ENCODE results near the gene DPYSL4. TPM values are rescaled to one million over a fixed set of nuclear protein-coding genes. Genes with fewer than 3 reads are reported as not detected.

The DPYSL4 gene
- total and polyA plus RNA-seq, 12 donors = 2.4 to 78.9 (median 30.6) TPM

DNA sequence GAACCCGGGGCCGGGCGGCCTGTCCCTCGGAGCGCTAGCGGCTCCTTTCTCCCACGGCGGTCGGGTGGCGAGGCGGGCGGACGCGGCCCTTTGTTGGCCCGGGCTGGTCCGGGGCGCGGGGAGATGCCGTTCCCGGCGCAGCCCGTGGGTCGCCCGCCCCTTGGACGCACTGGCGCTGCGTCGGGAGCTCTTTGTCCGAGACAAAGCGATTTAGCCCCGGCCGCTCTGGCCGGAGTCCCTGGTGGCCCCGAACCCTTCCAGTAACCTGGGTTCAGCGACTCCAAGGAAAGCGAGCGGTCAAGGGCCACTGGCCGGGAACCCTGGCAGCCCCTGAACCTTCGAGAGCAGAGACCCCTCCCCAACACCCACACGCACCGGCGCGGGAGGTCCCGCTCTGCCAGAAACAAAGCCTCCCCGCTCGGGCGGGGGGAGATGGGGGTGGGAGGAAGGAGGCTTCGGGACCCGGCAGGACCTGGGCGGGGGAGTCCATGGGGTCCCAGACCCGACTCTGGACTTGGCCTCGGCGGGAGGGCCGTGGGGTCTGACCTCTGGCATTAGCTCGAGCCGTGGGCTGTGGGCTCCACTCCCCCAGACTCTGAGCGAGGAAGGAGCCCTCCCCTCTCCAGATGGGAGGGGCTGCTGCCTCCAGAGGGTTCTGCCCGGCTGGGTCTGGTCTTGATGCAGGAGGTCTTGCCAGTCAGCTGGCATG is 836 bp downstream of the DPYSL4 start:
- intact Hi-C loops (cut with DNase I) = no loop called here
- no peak for TF ChIP-seq CTCF (IDR thresholded peaks at IDR 0.05)
- Histone ChIP-seq H3K9me3 (no peaks in the 10 kb centered on the region), H3K36me3 (no peaks in the 10 kb centered on the region), H3K27me3 (peaks cover 0 to 62% (median 45%) of the 10 kb centered on the region in 7 donors), H3K4me1 (peaks cover 12 to 47% (median 33%) of the 10 kb centered on the region in 9 donors), H3K27ac (peak overlapping the region in 3 of 10 donors; percentile 46 to 64 (median 53)), H3K4me3 (peak overlapping the region; percentile 28 to 70 (median 57))
- peak in 7 of 8 donors; percentile 2 to 32 (median 10) for ATAC-seq
- DNase-seq = no peak
- 1 to 2% methylated on average over 56 to 58 of the region's 58 CpGs for WGBS, 2 donors

DNA sequence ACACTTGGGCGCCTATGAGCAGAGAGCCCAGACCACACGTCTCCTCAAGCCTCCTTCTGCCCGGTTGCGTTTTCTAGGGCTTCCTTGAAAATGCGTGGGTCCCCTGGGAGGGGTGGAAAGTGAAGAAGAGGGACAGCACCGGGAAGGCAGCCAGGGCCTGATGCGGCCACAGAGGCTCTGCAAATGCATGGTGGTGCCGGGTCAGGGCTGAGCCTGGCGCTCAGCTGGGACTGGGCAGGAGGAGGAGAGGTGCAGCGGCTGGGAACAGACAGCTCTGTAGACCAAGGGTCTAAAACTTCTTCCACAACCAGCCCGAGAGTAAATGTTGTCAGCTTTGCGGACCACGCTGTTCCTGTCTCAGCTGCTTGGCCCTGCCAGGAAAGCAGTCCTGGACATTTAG is 1.6 kb downstream of the DPYSL4 start:
- H3K27me3 ChIP-seq = peaks cover 0 to 62% (median 45%) of the 10 kb centered on the region in 7 donors
- no peak for TF ChIP-seq CTCF (IDR thresholded peaks at IDR 0.05)
- H3K27ac ChIP-seq = peak overlapping the region in 3 of 10 donors; percentile 46 to 64 (median 53)
- no peak for DNase-seq
- peak overlapping the region in 6 of 10 donors; percentile 48 to 70 (median 58) for H3K4me3 ChIP-seq
- intact Hi-C loops (cut with DNase I) = no loop called here
- 46 to 52% methylated on average over 13 of the region's 13 CpGs for WGBS, 2 donors
- H3K4me1 ChIP-seq = peaks cover 14 to 50% (median 38%) of the 10 kb centered on the region in 9 donors
- no peaks in the 10 kb centered on the region for H3K9me3 ChIP-seq
- H3K36me3 ChIP-seq = no peaks in the 10 kb centered on the region
- peak in 3 of 8 donors; percentile 12 to 29 (median 15) for ATAC-seq

DNA sequence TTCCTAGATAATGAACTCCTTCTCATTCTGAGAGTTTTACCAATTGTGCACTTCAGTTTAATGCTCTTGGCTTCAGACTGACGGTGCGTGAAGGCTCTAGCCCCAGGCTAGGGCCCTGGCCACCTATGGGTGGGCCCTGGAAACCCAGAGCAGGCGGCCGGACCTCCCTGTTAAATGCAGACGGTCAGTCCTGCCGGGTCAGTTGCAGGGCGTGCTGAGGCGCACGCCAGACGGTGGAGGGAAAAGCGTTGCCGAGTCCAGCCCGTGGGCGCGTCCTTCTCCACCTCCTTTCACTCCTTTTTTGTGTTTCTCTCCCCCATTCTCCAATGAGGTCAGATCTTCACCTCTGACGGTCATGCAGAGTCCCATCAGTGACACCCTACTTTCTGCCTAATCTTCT is 2.3 kb downstream of the DPYSL4 start:
- H3K4me3 ChIP-seq = no peak overlapping the region
- no peak for TF ChIP-seq CTCF (IDR thresholded peaks at IDR 0.05)
- peaks cover 0 to 60% (median 45%) of the 10 kb centered on the region in 7 donors for H3K27me3 ChIP-seq
- DNase-seq (no peak), ATAC-seq (no peak)
- intact Hi-C loops (cut with DNase I) = no loop called here
- no peaks in the 10 kb centered on the region for H3K9me3 ChIP-seq
- 88 to 93% methylated on average over 16 of the region's 16 CpGs for WGBS, 2 donors
- H3K36me3 ChIP-seq = no peaks in the 10 kb centered on the region
- H3K27ac ChIP-seq = peak overlapping the region in 1 of 10 donors; percentile 20
- H3K4me1 ChIP-seq = peaks cover 15 to 53% (median 45%) of the 10 kb centered on the region in 9 donors

DNA sequence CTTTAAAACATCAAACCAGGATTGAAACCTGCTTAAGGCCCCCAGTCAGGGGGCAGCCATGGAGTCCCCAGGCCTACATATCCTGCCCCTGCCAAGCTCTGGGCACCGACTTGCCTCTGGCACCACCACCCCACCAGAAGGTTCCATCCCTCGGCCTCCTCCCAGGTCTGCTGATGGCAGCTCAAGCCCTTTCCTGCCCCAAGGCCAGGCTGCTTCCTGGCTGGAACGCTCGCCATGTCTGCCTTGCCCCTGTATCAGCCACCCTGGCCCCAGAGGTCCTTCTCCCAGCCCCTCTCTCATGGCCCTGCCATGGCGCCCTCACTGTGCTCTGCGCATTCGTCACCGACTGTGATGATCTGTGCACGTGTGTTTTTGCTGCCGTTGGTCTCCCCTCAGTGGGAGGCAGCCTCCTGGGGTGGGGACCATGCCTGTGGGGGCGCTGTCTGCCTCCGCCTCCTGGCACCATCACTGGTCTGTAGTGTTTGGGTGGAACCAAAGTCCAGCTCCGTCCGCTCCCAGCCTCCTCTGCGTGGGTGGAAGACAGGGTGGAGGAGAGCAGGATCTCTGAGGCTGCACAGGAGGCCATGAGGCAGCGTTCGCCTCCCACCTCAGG is 3.2 kb downstream of the DPYSL4 start:
- intact Hi-C loops (cut with DNase I) = no loop called here
- DNase-seq (no peak), ATAC-seq (no peak)
- Histone ChIP-seq H3K9me3 (no peaks in the 10 kb centered on the region), H3K4me3 (no peak overlapping the region), H3K36me3 (peaks cover 0 to under 1% (median 0%) of the 10 kb centered on the region in 9 donors), H3K4me1 (peaks cover 15 to 54% (median 46%) of the 10 kb centered on the region in 9 donors), H3K27me3 (peaks cover 0 to 51% (median 45%) of the 10 kb centered on the region in 7 donors), H3K27ac (no peak overlapping the region)
- 86 to 90% methylated on average over 17 of the region's 17 CpGs for WGBS, 2 donors
- TF ChIP-seq CTCF (IDR thresholded peaks at IDR 0.05) = no peak
